GM21381 (cell line): ENCODE data around the gene TMEM123.

Experiments
- ATAC-seq: cut with Tn5 transposase; IDR thresholded peaks from one replicate; pipeline ENCODE4 v1.9.1; 2021; ENCODE audit warnings: mild to moderate bottlenecking, moderate library complexity; ENCODE audit not compliant: unreplicated experiment

The TMEM123 gene

GRCh38 chr11:102452461-102453301 lies at the start of gene TMEM123:
TMEM123 (minus strand) TSS chr11:102452765; CDS start chr11:102452623, 142 bp downstream.
- peak; percentile 60 for ATAC-seq

- ATAC-seq, result no peak
Measured at GRCh38 chr11:102500829-102501228, 48.3 kb upstream of the TMEM123 start.

- no peak for ATAC-seq
Measured at GRCh38 chr11:102499931-102500330, 47.4 kb upstream of the TMEM123 start.

GRCh38 chr11:102499151-102499550 lies 46.6 kb upstream of the TMEM123 start:
- ATAC-seq, result no peak

- no peak for ATAC-seq
Measured at GRCh38 chr11:102497061-102497460, 44.5 kb upstream of the TMEM123 start.

- ATAC-seq, result peak; percentile 95
Measured at GRCh38 chr11:102495161-102496042, 42.8 kb upstream of the TMEM123 start.

- ATAC-seq, result no peak
Measured at GRCh38 chr11:102494216-102494615, 41.7 kb upstream of the TMEM123 start.

- no peak for ATAC-seq
Measured at GRCh38 chr11:102493524-102493923, 41.0 kb upstream of the TMEM123 start.

GRCh38 chr11:102491969-102492368 lies 39.4 kb upstream of the TMEM123 start:
- no peak for ATAC-seq

GRCh38 chr11:102489186-102490145 lies 36.9 kb upstream of the TMEM123 start:
- ATAC-seq, result no peak

- ATAC-seq, result peak; percentile 79
Measured at GRCh38 chr11:102488208-102488607, 35.6 kb upstream of the TMEM123 start.

GRCh38 chr11:102487214-102487613 lies 34.6 kb upstream of the TMEM123 start:
- ATAC-seq, result no peak

- no peak for ATAC-seq
Measured at GRCh38 chr11:102486584-102486983, 34.0 kb upstream of the TMEM123 start.

- no peak for ATAC-seq
Measured at GRCh38 chr11:102485095-102485722, 32.6 kb upstream of the TMEM123 start.

- no peak for ATAC-seq
Measured at GRCh38 chr11:102482433-102482832, 29.9 kb upstream of the TMEM123 start.

GRCh38 chr11:102479733-102480132 lies 27.2 kb upstream of the TMEM123 start:
- no peak for ATAC-seq

GRCh38 chr11:102478673-102479299 lies 26.2 kb upstream of the TMEM123 start:
- no peak for ATAC-seq

- ATAC-seq, result peak; percentile 36
Measured at GRCh38 chr11:102476812-102477211, 24.2 kb upstream of the TMEM123 start.

GRCh38 chr11:102476069-102476468 lies 23.5 kb upstream of the TMEM123 start:
- no peak for ATAC-seq

GRCh38 chr11:102473543-102473942 lies 21.0 kb upstream of the TMEM123 start:
- ATAC-seq, result no peak
